Measurements from ENCODE around the gene DSC1. TPM values are rescaled to one million over a fixed set of nuclear protein-coding genes. Genes with fewer than 3 reads are reported as not detected.

The DSC1 gene
- total and polyA plus RNA-seq, 2 of the 13 experiments (the other 11 are each of a cell fraction or from before 2014, with no cell fraction given): not detected

DNA sequence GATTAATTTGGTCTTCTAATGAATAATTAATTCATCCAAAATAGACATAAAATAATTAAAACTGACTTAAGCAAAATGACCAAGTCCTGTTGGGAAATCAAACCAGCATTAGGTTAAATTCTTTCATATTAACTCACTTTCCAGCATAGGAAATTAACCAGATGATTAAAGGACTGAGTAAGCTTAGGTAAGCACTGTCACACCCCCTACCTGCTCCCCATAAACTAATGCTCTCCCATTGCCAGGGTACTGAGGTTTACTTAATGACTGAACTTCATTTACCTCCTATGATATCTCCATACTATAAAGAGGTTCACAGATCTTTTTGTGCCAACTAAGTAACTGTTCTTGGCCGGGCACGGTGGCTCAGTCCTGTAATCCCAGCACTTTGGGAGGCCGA, 74.1 kb downstream of the DSC1 start:
- Histone ChIP-seq H3K4me2 (ENCODE audit: low read depth, low read length) (no peak overlapping the region), H3K4me3 (replicated peaks in 1 of 3; ENCODE audit: insufficient read depth in 1 of 3, low read depth in 2 of 3, low read length in 3 of 3) (no peak overlapping the region), H3K9ac (ENCODE audit: insufficient read depth, low read depth, low read length) (no peak overlapping the region), H4K20me1 (ENCODE audit: insufficient read depth, low read length) (no peaks in the 10 kb centered on the region), H3K4me1 (ENCODE audit: insufficient read depth, low read length) (no peaks in the 10 kb centered on the region), H3K27me3 (ENCODE audit: control insufficient read depth in 1 of 2, insufficient read depth in 2 of 2, low read length in 2 of 2) (no peaks in the 10 kb centered on the region), H3K9me3 (ENCODE audit: low read length) (no peaks in the 10 kb centered on the region), H3K27ac (ENCODE audit: extremely low read length, insufficient read depth, low read length) (no peak overlapping the region), H3K79me2 (ENCODE audit: insufficient read depth, low read length) (no peaks in the 10 kb centered on the region), H3K36me3 (replicated peaks in 1 of 2; ENCODE audit: control insufficient read depth in 1 of 2, insufficient read depth in 2 of 2, low read length in 2 of 2) (peaks cover 13 to 71% of the 10 kb centered on the region in 2 experiments), H2AFZ (ENCODE audit: low read length) (no peak overlapping the region)
- intact Hi-C loops (cut with micrococcal nuclease; ENCODE audit: unreplicated experiment) (no loop called here), in situ Hi-C loops (cut with HindIII; ENCODE audit: extremely low pct_ligation_motif_present, low pct_unique_long_range_greater_than_20kb) (no loop called here)
- WGBS (ENCODE audit: low lambda C conversion rate): 96% methylated on average over 3 of the region's 3 CpGs
- DNase-seq (ENCODE audit: low spot score) (no peak), ATAC-seq (no peak), FAIRE-seq (no peak)
- TF ChIP-seq NONO (IDR thresholded peaks at IDR 0.05): no peak
- TF ChIP-seq NONO (CRISPR knock-in tag; conservative IDR thresholded peaks at IDR 0.05): no peak
- no peak for TF ChIP-seq ZNF207 (IDR thresholded peaks at IDR 0.05; ENCODE audit: borderline replicate concordance)
- TF ChIP-seq POGZ (CRISPR knock-in tag; IDR thresholded peaks at IDR 0.05): no peak
- TF ChIP-seq ATM (IDR thresholded peaks at IDR 0.05; ENCODE audit: borderline replicate concordance): no peak
- TF ChIP-seq RAD21 (CRISPR knock-in tag; IDR thresholded peaks at IDR 0.05): no peak
- no peak for TF ChIP-seq GZF1 (CRISPR knock-in tag; IDR thresholded peaks at IDR 0.05)
- TF ChIP-seq KDM1A (CRISPR knock-in tag; IDR thresholded peaks at IDR 0.05): no peak
- TF ChIP-seq, protein P1, sequence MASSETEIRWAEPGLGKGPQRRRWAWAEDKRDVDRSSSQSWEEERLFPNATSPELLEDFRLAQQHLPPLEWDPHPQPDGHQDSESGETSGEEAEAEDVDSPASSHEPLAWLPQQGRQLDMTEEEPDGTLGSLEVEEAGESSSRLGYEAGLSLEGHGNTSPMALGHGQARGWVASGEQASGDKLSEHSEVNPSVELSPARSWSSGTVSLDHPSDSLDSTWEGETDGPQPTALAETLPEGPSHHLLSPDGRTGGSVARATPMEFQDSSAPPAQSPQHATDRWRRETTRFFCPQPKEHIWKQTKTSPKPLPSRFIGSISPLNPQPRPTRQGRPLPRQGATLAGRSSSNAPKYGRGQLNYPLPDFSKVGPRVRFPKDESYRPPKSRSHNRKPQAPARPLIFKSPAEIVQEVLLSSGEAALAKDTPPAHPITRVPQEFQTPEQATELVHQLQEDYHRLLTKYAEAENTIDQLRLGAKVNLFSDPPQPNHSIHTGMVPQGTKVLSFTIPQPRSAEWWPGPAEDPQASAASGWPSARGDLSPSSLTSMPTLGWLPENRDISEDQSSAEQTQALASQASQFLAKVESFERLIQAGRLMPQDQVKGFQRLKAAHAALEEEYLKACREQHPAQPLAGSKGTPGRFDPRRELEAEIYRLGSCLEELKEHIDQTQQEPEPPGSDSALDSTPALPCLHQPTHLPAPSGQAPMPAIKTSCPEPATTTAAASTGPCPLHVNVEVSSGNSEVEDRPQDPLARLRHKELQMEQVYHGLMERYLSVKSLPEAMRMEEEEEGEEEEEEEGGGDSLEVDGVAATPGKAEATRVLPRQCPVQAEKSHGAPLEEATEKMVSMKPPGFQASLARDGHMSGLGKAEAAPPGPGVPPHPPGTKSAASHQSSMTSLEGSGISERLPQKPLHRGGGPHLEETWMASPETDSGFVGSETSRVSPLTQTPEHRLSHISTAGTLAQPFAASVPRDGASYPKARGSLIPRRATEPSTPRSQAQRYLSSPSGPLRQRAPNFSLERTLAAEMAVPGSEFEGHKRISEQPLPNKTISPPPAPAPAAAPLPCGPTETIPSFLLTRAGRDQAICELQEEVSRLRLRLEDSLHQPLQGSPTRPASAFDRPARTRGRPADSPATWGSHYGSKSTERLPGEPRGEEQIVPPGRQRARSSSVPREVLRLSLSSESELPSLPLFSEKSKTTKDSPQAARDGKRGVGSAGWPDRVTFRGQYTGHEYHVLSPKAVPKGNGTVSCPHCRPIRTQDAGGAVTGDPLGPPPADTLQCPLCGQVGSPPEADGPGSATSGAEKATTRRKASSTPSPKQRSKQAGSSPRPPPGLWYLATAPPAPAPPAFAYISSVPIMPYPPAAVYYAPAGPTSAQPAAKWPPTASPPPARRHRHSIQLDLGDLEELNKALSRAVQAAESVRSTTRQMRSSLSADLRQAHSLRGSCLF (CRISPR knock-in tag; IDR thresholded peaks at IDR 0.05; ENCODE audit: borderline replicate concordance): no peak
- TF ChIP-seq NCOA1 (CRISPR knock-in tag; IDR thresholded peaks at IDR 0.05): no peak
- TF ChIP-seq, protein P2, sequence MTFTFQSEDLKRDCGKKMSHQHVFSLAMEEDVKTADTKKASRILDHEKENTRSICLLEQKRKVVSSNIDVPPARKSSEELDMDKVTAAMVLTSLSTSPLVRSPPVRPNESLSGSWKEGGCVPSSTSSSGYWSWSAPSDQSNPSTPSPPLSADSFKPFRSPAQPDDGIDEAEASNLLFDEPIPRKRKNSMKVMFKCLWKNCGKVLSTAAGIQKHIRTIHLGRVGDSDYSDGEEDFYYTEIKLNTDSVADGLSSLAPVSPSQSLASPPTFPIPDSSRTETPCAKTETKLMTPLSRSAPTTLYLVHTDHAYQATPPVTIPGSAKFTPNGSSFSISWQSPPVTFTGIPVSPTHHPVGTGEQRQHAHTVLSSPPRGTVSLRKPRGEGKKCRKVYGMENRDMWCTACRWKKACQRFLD (CRISPR knock-in tag; IDR thresholded peaks at IDR 0.05; ENCODE audit: borderline replicate concordance): no peak
- TF ChIP-seq SIX1 (CRISPR knock-in tag; IDR thresholded peaks at IDR 0.05; ENCODE audit: borderline replicate concordance): no peak
- no TSS peak for BruUV-seq (replicated peaks)
- ChIA-PET CTCF (ENCODE audit: low intra/inter-chr PET ratio, low total read pairs) (no interaction called here), POLR2A (no interaction called here)

Measured in HepG2 (cell line).